ENCODE measurements around the gene ADK. TPM values are rescaled to one million over a fixed set of nuclear protein-coding genes. Genes with fewer than 3 reads are reported as not detected.

ADK gene
- total RNA-seq, 3 donors from 2014 or later (not counting 1 experiment from before 2014, with no cell fraction given) = 13.4 to 16.1 (median 14.1) TPM

DNA sequence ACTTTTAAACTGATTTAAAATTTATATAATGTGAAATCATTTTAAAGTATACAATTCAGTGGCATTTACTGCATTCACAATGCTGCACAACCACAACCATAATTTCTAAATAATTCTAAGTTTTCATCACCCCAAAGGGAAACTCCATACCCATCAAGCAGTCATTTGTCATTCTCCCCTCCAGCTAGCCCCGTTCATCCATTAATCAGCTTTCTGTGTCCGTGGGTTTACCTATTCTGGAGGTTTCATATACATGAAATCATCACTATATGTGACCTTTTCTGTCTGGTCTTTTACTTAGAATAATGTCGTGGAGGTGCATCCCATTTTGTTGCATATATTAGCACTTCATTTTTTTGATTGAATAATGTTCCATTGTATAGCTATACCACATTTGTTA, 214.1 kb downstream of the ADK start:
- H3K4me1 ChIP-seq (ENCODE audit: control insufficient read depth, insufficient read depth, low read length) = no peaks in the 10 kb centered on the region
- no peak overlapping the region for H3K27ac ChIP-seq (ENCODE audit: low read length)
- peaks cover 6% of the 10 kb centered on the region for H3K9me3 ChIP-seq (ENCODE audit: control insufficient read depth, insufficient read depth, low read length)
- no peaks in the 10 kb centered on the region for H3K27me3 Mint-ChIP-seq (ENCODE audit: low read depth in 2 of 2)
- no peaks in the 10 kb centered on the region for H3K4me1 Mint-ChIP-seq
- DNase-seq = no peak
- no peak overlapping the region for H3K4me3 ChIP-seq (ENCODE audit: low read length)
- TF ChIP-seq, protein P1, sequence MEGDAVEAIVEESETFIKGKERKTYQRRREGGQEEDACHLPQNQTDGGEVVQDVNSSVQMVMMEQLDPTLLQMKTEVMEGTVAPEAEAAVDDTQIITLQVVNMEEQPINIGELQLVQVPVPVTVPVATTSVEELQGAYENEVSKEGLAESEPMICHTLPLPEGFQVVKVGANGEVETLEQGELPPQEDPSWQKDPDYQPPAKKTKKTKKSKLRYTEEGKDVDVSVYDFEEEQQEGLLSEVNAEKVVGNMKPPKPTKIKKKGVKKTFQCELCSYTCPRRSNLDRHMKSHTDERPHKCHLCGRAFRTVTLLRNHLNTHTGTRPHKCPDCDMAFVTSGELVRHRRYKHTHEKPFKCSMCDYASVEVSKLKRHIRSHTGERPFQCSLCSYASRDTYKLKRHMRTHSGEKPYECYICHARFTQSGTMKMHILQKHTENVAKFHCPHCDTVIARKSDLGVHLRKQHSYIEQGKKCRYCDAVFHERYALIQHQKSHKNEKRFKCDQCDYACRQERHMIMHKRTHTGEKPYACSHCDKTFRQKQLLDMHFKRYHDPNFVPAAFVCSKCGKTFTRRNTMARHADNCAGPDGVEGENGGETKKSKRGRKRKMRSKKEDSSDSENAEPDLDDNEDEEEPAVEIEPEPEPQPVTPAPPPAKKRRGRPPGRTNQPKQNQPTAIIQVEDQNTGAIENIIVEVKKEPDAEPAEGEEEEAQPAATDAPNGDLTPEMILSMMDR (IDR thresholded peaks at IDR 0.05) = no peak
- H3K36me3 Mint-ChIP-seq = peaks cover 25% of the 10 kb centered on the region
- peaks cover 10% of the 10 kb centered on the region for H3K36me3 ChIP-seq (ENCODE audit: control insufficient read depth, insufficient read depth, low read length)
- WGBS (ENCODE audit: insufficient coverage) = 88% methylated on average over 2 of the region's 3 CpGs
- intact Hi-C loops (cut with micrococcal nuclease) = no loop called here
- no peak for ATAC-seq
- no peak overlapping the region for H3K27ac Mint-ChIP-seq
- no peaks in the 10 kb centered on the region for H3K27me3 ChIP-seq (ENCODE audit: control insufficient read depth, insufficient read depth, low read length)
- H3K4me3 Mint-ChIP-seq = no peak overlapping the region
- peaks cover 10 to 15% of the 10 kb centered on the region in 2 donors for H3K9me3 Mint-ChIP-seq

DNA sequence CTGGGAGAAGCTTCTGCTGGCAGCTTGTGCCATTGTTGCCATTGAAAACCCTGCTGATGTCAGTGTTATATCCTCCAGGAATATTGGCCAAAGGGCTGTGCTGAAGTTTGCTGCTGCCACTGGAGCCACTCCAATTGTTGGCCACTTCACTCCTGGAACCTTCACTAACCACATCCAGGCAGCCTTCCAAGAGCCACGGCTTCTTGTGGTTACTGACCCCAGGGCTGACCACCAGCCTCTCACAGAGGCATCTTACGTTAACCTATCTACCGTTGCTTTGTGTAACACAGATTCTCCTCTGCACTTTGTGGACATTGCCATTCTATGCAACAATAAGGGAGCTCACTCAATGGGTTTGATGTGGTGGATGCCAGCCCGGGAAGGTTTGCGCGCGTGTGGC, 220.7 kb downstream of the ADK start:
- H3K27me3 Mint-ChIP-seq (ENCODE audit: low read depth in 2 of 2) = no peaks in the 10 kb centered on the region
- ATAC-seq = no peak
- H3K9me3 ChIP-seq (ENCODE audit: control insufficient read depth, insufficient read depth, low read length) = no peaks in the 10 kb centered on the region
- no peak overlapping the region for H3K4me3 ChIP-seq (ENCODE audit: low read length)
- TF ChIP-seq, protein P1 (IDR thresholded peaks at IDR 0.05) = no peak
- WGBS (ENCODE audit: insufficient coverage) = 83% methylated on average over 7 of the region's 7 CpGs
- no peaks in the 10 kb centered on the region for H3K36me3 Mint-ChIP-seq
- no peaks in the 10 kb centered on the region for H3K4me1 Mint-ChIP-seq
- no peaks in the 10 kb centered on the region for H3K9me3 Mint-ChIP-seq
- no peaks in the 10 kb centered on the region for H3K36me3 ChIP-seq (ENCODE audit: control insufficient read depth, insufficient read depth, low read length)
- intact Hi-C loops (cut with micrococcal nuclease) = no loop called here
- H3K27ac ChIP-seq (ENCODE audit: low read length) = no peak overlapping the region
- DNase-seq = no peak
- H3K4me1 ChIP-seq (ENCODE audit: control insufficient read depth, insufficient read depth, low read length) = no peaks in the 10 kb centered on the region
- no peaks in the 10 kb centered on the region for H3K27me3 ChIP-seq (ENCODE audit: control insufficient read depth, insufficient read depth, low read length)
- H3K4me3 Mint-ChIP-seq = no peak overlapping the region
- H3K27ac Mint-ChIP-seq = no peak overlapping the region

GRCh38 chr10:74373059-74373458, 222.0 kb downstream of the ADK start:
- DNase-seq (no peak), ATAC-seq (no peak)
- Mint-ChIP-seq H3K27ac (no peak overlapping the region), H3K4me3 (no peak overlapping the region), H3K27me3 (ENCODE audit: low read depth in 2 of 2) (no peaks in the 10 kb centered on the region), H3K9me3 (no peaks in the 10 kb centered on the region), H3K4me1 (no peaks in the 10 kb centered on the region), H3K36me3 (no peaks in the 10 kb centered on the region)
- H3K36me3 ChIP-seq (ENCODE audit: control insufficient read depth, insufficient read depth, low read length) = no peaks in the 10 kb centered on the region
- H3K9me3 ChIP-seq (ENCODE audit: control insufficient read depth, insufficient read depth, low read length) = no peaks in the 10 kb centered on the region
- TF ChIP-seq, protein P1 (IDR thresholded peaks at IDR 0.05) = no peak
- no peak overlapping the region for H3K4me3 ChIP-seq (ENCODE audit: low read length)
- no peaks in the 10 kb centered on the region for H3K27me3 ChIP-seq (ENCODE audit: control insufficient read depth, insufficient read depth, low read length)
- H3K27ac ChIP-seq (ENCODE audit: low read length) = no peak overlapping the region
- H3K4me1 ChIP-seq (ENCODE audit: control insufficient read depth, insufficient read depth, low read length) = no peaks in the 10 kb centered on the region
- intact Hi-C loops (cut with micrococcal nuclease) = no loop called here
- WGBS (ENCODE audit: insufficient coverage) = 94% methylated on average over 1 of the region's 1 CpG

GRCh38 chr10:74377476-74377875, 226.5 kb downstream of the ADK start:
- Mint-ChIP-seq H3K9me3 (no peaks in the 10 kb centered on the region), H3K27ac (no peak overlapping the region), H3K36me3 (no peaks in the 10 kb centered on the region), H3K4me3 (no peak overlapping the region), H3K4me1 (no peaks in the 10 kb centered on the region), H3K27me3 (ENCODE audit: low read depth in 2 of 2) (no peaks in the 10 kb centered on the region)
- DNase-seq = no peak
- no peak overlapping the region for H3K27ac ChIP-seq (ENCODE audit: low read length)
- no peak for ATAC-seq
- H3K4me1 ChIP-seq (ENCODE audit: control insufficient read depth, insufficient read depth, low read length) = no peaks in the 10 kb centered on the region
- TF ChIP-seq, protein P1 (IDR thresholded peaks at IDR 0.05) = no peak
- 84% methylated on average over 5 of the region's 5 CpGs for WGBS (ENCODE audit: insufficient coverage)
- no peaks in the 10 kb centered on the region for H3K27me3 ChIP-seq (ENCODE audit: control insufficient read depth, insufficient read depth, low read length)
- H3K4me3 ChIP-seq (ENCODE audit: low read length) = no peak overlapping the region
- H3K9me3 ChIP-seq (ENCODE audit: control insufficient read depth, insufficient read depth, low read length) = no peaks in the 10 kb centered on the region
- no peaks in the 10 kb centered on the region for H3K36me3 ChIP-seq (ENCODE audit: control insufficient read depth, insufficient read depth, low read length)
- intact Hi-C loops (cut with micrococcal nuclease) = no loop called here
